GM12872 (cell line): ENCODE data around the gene LRRFIP1.

Source experiments
- CTCF ChIP-seq: IDR thresholded peaks from 3 replicates; pipeline ENCODE4 v1.5.1; 2011; ENCODE audit warnings: low read depth, mild to moderate bottlenecking, low read length, moderate library complexity; ENCODE audit not compliant: insufficient read depth

The LRRFIP1 gene

GRCh38 chr2:237633061-237633561 is 5.7 kb downstream of the LRRFIP1 start:
- no peak for TF ChIP-seq CTCF

- TF ChIP-seq CTCF = no peak
Observed at GRCh38 chr2:237636578-237636977, 9.2 kb downstream of the LRRFIP1 start.

- TF ChIP-seq CTCF = no peak
Observed at GRCh38 chr2:237637429-237638135, 10.2 kb downstream of the LRRFIP1 start.

GRCh38 chr2:237638176-237638575 is 10.8 kb downstream of the LRRFIP1 start:
- no peak for TF ChIP-seq CTCF

- TF ChIP-seq CTCF = no peak
Observed at GRCh38 chr2:237639052-237639835, 11.9 kb downstream of the LRRFIP1 start.

GRCh38 chr2:237639836-237640220 is 12.4 kb downstream of the LRRFIP1 start:
- no peak for TF ChIP-seq CTCF

- TF ChIP-seq CTCF = no peak
Observed at GRCh38 chr2:237640493-237640998, 13.2 kb downstream of the LRRFIP1 start.
